Nasal cavity respiratory epithelium epithelial cell of viscerocranial mucosa (primary cell): Measurements from ENCODE around the gene FXR1. TPM values are rescaled to one million over a fixed set of nuclear protein-coding genes. Genes with fewer than 3 reads are reported as not detected.

ENCODE experiments used
- total RNA-seq: library from RNA; depleted of rRNA; stranded (reverse); fragments of >200 nt; gene quantifications from 2 replicates; pipeline ENCODE4 v1.2.3, GENCODE V29; 2014

Gene FXR1
- 121 and 197 TPM in 2 replicates for total RNA-seq

GRCh38 chr3:180912304-180913296 is at the start of gene FXR1:
Gene FXR1, plus strand, starts transcription at chr3:180912670. Its CDS starts 16 bp downstream, at chr3:180912686.

GRCh38 chr3:180989291-180990163 is 77.1 kb downstream of the FXR1 start, which contains the start of gene DNAJC19:
Gene DNAJC19, minus strand, starts transcription at chr3:180989736. Its CDS starts 134 bp downstream, at chr3:180989602.

Other genes starting within 250 kb of the FXR1 start
- under 0.01 TPM in 1 of 2 replicates, not detected in the other for gene CCDC39, start 233.2 kb upstream of the FXR1 start, total RNA-seq
- 31.3 and 35.2 TPM in 2 replicates for gene DNAJC19, start 77.1 kb downstream of the FXR1 start, total RNA-seq